NCI-H2081 (cell line): ENCODE results near the gene DCST2.

Experiments used
- DNase-seq, 2 experiments: peaks; one replicate each; lab custom pipeline; 2025; lab: John Stamatoyannopoulos, UW

DCST2 gene

GRCh38 chr1:154975409-154976059 lies 58.0 kb downstream of the DCST2 start:
- peak in 1 of 2 experiments; percentile 52 for DNase-seq

DNA sequence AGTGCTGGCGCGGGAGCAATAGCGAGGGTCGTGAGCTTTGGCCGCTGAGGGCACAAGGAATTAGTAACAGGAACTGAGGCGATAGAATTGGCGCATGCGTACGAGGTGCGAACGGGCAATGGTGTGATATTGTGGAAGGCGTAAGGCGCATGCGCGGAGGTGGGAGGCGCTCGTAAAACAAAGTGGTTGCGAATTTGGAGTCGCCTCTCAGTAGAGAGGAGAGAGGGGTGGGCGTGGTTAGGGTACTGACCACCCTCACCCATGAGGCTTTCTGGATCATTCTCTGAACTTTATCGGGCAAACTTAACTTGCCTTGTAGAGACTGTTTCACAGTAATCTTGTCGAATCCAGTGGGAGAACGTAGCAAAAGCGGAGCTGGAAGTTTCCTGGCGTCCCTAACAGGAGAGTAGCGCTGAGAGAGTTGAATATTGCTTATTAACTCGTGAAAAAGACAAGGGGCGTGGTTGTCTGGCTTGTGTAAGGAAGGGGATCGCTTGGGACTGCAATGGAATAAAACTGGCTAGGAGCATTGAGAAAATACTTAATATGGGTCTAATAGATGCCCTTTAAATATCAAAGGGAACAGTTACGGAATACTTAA lies 58.7 kb downstream of the DCST2 start:
- peak; percentile 96 to 98 for DNase-seq

DNA sequence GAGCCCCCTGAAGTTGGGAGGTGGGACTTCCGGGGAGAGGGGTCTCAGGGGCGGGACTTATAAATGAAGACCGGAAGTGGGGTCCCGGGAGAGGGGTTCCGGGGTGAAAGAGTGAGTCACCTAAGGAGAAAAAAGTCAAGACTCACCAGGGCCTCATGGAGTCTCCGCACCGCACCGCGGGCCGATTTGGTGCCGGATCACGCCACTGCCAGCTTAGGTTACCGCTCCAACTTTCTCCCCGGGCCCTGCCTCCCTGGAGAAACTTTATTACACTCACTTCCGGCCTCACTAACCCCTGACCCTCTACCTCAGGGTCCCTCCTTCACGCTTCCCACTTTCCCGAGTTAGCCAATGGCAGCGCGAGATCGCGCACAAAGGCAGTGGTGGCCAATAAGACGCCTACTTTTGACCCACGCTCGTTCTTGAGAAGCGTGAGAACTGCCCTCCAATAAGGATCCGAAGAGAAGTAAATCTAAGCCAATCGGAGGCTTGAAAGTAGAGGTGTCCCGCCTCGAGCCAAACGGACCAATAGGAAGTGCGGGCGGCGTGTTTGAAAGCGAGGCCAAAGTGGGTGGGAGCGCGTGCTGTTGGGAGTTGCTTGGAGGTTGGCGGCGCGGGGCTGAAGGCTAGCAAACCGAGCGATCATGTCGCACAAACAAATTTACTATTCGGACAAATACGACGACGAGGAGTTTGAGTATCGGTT lies 59.3 kb downstream of the DCST2 start, which contains the start of gene CKS1B:
TSS of gene CKS1B (plus strand) at position 580 of the 706 bp plus-strand sequence. CDS start at position 645, 65 bp downstream.
- peak; percentile 100 for DNase-seq

GRCh38 chr1:154973344-154974101 lies 60.1 kb downstream of the DCST2 start:
- DNase-seq: peak; percentile 90 to 93

DNA sequence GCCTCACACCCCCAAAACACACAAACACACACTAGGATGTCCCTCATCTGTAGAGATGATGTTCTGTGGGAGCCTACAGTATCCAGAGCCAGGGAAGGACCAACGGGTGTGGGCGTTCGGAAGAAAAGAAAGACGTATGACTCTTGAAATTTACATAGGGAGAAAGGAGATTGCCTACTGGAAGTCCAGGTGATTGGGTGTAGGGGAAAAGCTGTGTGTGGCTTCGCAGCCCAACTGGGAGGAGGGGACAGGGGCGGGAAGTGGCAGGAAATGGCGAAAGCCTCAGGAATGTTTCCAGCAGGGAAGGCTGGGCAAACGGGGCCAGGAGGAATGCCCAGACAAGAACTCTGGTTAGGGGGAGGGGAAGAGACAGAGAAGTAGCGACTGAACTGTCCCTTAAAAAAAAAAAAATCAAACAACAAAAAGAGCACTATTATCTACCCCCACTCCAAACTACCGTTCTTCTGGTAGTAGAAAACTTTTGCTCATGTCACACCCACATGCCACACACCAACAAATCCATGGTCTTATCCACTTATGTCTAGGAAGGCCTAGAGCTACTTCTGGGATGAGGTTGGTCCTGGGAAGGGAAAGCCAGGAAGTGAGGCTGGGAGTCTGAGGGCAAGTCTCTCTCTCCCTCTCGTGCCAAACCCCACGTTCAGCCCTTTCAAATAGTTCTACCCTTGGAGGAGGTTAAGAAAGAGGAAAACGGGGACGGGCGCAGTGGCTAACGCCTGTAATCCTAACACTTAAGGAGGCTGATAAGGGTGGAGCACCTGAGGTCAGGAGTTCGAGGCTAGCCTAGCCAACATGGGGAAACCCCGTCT lies 60.9 kb downstream of the DCST2 start:
- DNase-seq: no peak

DNA sequence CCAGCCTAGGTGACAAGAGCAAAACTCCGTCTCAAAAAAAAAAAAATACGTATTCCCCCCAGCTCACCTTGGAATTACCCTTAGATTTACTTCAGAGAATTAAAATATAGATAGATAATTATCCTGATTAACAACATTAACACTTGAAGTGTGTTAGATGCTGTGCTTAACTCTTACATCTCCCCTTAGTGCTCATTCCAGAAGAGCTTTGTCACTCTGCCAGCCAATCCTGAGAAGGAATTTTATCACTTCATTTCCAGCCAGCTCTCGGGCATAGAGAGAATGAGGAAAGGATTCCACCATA lies 61.4 kb downstream of the DCST2 start:
- DNase-seq: no peak

DNA sequence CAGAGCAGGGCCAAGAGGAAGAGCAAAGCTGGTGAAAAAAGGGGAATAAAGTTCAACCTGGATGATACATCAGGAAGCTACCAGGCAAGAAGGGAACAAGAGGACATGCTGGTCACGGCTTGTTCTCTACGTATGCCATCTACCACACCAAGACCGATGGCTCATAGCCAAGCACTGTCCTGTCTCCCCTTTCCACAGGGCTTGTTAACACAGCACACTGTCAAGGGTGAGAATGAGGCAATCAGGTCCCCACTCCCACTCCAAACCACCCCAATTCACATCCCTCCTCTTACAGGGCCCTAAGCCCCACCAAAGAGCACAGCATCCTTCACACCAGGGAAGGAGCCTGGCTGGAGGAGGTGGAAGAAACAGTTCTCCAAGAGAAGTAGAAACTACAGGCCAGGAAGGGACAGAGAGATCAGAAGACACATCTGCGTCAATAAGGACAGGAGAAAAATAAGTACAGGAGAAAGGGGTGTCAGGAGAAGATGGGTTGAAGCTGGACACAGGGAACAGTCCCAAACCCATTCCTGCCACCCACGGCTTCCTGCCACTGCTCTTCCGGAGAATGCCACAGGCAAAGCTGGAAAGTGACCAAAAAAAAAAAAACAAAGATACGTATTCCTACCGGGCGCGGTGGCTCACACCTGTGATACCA lies 62.1 kb downstream of the DCST2 start:
- no peak for DNase-seq

DNA sequence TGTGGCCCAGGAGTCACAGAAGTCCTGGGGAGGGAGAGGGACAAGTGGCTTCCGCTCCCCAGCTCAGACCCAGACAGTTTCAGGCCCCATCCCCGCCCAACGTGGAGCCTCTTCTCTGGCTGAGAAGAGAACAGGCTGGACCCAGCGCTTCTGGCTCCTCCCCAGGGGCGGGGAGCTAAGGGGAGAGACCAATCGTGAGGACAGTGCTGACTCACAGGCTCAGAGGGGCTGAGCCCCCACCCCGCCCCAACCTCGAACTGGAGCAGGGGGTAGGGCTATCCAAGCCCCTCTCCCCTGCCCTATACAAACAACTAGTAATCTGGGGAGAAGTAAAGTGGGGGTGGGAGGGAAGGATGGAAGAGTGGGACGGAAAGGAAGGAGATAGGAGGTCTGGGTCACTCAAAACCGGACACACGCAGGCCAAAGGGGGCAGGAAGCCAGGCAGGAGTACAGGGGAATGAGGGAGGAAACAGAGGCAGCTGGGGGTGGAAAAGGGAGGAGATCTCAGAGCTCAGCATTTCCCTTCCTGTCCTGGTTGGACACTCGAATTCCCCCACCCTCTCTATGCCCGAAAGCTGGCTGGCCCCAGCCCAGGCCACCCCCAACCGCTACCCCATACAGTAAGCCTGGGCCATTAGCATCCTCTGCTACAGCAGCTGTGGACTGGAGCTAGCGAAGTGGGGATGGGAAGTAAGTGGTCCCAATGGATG lies 62.8 kb downstream of the DCST2 start, which contains the start of gene SHC1:
TSS of gene SHC1 (minus strand) at position 117 of the 710 bp plus-strand sequence. CDS start 221 bp downstream, outside the sequence.
- peak; percentile 62 to 70 for DNase-seq

DNA sequence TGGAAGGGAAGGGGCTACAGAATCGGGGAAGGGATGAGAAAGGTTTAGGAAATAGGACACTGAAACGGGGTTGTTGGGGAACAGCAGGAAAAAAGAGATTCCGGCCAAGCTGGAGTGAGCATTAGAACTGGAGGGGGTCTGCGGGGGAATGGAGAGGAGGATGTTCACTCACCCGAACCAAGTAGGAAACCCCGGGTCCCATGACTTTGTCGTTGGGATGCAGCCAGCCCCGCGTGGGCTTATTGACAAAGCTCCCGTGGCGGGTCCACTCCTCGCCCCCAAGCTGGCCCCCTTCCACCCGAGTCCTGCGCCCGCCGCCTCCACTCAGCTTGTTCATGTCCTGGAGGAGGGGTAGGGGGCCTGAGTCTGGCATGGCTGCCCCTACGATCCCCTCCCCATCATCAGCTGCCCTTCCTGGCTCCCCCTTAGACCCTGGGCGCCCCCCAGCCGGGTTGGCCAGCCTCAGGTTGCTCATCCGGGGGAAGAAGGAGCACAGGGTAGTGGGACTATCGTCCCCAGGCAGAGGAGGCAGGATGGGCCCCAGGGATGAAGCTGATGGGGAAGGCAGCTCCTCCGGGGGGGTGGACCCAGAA lies 63.6 kb downstream of the DCST2 start:
- DNase-seq: no peak

DNA sequence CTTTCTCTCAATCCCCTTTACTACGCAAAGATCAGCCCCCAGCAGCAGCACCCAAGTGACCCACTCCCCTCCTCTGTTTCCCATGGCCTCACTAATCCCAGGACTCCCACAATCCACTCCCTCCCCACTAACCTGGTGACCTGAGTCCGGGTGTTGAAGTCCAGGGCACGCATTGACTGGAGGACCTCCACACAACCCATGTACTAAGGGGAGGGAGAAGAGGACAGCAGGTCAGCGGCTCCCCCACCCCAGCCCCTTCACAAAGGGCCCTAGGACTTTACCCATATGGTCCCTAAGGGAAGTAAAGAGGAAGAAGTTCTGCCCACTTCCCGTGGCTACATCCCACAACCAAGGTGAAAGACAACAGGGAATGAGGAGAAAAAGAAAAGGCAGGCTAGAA lies 64.3 kb downstream of the DCST2 start:
- no peak for DNase-seq

- no peak for DNase-seq
These were observed 64.8 kb downstream of the DCST2 start for GRCh38 chr1:154968731-154969130.
